Ecto neural progenitor cell (in vitro differentiated cells): ENCODE measurements around the gene TBKBP1.
A peak's percentile ranks its signal among the peaks of the same experiment; 100 is the strongest.

Experiments
- DNase-seq: peaks from one replicate; pipeline ENCODE4 v3.0.0-alpha.2; 2018; ENCODE audit warnings: low spot score

The TBKBP1 gene

DNA sequence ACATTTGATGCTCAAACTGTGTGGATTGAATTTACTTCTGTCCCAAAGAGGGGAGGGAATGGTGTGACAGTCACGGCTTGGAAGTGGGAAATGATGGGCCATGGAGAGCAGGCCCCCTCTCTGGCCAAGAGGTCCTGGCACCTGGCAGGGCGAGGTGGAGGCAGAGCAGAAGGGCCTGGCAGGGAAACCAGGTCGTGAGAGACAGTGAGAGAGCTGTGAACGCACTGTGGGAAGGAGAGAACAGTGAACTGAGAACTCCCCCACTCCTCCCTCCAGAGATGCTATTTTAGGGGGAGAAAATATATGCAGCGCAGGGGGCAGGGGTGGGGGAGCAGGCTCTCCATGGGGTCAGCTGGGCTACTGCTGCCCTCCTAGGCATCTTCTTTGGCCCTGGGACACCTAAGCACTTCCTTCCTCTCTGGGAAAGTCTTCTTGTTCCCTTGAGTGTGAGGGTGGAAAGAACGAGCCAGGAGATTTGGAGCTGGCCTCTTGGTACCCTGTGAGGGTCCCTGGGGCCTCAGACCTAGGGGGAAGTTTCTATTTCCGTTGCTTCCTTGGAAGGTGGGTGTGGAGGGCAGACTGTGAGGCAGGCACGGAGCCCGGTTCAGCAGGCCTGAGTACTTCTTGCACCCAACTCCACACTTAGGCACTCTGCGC, 21.8 kb downstream of the TBKBP1 start:
- no peak for DNase-seq

GRCh38 chr17:47716375-47716774, 22.4 kb downstream of the TBKBP1 start:
- DNase-seq, result no peak

- DNase-seq, result no peak
Observed at GRCh38 chr17:47717261-47717697, 23.3 kb downstream of the TBKBP1 start.

GRCh38 chr17:47717979-47718621, 24.1 kb downstream of the TBKBP1 start:
- DNase-seq, result no peak

DNA sequence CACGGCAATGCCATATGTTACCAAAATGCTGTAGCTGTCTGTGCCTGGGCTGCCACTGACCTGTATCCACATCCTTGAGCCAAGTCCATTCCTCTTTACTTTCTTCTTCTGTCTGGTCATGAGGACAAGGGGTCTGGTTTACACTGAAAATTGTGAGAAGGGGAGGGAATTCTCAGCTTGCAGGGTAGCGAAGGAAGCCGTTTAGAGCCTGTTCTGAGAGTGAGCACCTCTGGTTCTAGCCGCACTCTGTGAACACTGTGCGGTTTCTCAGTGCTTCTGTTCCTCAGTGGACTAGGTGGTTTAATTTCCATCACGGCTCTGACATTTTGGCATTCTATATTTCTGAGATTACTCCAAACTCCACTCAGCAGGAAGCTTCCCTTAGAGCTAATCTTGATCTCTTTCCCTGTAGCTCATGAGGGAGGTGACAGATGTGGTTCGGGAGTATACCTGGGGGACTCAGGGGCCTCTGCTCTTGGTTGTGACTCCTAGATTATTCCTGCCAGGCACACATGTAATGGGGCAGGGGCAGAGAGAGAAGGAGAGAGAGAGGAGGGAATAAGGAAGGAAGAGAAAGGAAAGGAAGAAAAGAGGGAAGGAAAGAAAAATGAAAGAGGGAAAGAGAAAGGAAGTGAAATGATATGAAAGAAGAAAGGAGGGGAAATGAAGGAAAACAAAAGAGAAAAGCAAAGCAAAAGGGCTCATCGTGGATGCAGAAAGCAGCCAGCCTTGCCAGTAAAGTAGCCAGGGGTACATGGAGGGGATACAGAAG, 24.9 kb downstream of the TBKBP1 start:
- no peak for DNase-seq

GRCh38 chr17:47719411-47720152, 25.6 kb downstream of the TBKBP1 start:
- no peak for DNase-seq

- DNase-seq, result no peak
Observed at GRCh38 chr17:47720196-47720595, 26.2 kb downstream of the TBKBP1 start.

GRCh38 chr17:47720754-47721533, 27.0 kb downstream of the TBKBP1 start:
- DNase-seq, result no peak

DNA sequence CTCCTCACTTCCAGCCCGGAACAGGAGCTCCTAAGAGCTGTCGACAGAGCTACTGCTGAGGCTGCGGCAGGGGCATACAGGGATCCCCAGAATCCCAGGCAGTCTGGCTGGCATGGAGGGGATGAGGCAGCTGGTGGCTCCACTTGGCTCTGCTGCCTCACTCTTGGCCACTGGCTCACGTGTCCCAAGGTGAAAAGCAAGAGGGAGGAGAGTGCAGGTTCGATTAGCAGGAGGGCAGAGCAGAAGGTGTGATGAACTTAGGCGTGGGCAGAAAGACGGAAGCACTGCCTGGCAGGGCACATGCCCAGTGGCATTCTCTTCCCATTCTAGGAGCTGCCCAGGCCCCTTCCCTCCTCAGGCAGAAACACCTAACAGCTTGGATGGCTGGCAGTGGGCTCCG, 27.8 kb downstream of the TBKBP1 start:
- DNase-seq, result no peak

- DNase-seq, result no peak
Observed at GRCh38 chr17:47724705-47725104, 30.7 kb downstream of the TBKBP1 start.

DNA sequence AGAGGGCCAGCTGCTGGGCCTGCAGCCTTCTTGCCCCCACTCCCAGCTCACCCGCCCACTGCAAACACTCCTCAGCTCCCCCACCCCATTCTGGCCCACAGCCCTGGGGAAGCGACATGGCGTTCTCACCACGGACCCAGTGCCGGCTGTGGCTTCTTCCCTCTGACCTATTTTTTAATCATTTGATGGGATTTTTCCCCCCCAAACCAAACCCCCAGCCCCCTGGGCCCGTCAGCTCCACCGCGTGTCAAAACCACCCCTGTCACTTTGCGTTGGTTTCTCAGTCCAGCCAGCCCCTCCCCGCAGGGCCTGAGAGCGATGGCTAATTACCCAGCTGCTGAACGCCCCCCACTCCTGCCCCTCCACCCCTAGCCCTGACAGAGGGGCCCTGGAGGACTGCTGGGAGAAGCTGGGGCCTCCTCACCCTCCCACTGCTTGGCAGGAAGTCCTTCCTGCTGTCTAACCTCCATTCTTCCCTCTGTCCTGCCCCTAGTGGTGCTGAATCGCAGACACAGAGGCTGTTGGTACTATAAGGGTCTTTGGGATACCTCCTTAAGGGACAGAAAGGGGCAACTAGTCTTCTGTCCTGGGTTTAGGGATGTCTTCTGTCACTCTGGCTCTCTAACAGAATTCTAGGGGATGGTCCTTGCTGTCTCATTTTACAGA, 31.6 kb downstream of the TBKBP1 start:
- DNase-seq, result no peak

DNA sequence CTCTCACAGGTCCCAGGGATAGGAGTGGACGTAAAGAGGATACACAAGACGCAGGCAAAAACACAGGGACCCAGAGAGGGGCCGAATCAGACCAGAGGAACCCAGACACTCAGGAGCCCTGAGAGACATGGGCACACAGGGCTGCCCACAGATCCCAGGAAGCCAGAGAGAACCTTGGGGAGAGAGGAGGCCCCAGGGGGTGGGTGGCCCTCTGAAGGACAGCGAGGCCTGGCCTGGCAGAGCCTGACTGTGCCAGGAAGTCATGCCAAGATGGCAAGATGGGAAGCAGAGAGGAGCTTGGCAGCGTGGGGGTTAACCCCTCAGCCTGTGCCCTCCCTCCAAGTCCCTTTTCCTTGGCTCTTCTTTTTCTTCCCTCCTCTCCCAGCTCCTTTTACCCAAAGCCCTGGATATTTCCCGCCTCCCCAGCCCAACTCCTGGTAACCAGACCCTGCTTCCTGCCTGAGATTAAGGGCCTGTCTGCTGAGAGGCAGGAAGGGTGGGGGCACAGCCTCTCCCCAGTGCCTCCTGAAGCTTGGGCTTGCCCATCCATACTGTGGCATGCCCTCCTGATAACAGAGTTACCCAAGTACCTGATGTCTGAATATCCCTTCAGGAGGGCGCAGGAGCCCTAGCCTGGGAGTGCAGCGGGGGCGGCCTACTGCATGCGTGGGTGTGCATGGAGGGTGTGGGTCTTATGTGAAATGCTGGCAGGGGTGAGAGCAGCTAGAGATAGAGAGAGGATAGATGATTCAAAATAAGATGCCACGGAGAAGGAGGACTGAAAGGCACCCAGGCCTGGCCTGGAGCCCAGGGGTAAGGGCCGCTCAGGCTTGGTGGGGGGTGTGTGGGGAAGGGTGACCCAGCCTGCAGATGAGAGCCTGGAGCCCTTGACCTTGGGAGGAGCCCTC, 33.1 kb downstream of the TBKBP1 start:
- DNase-seq, result no peak

GRCh38 chr17:47727704-47728036, 33.7 kb downstream of the TBKBP1 start:
- DNase-seq, result no peak

DNA sequence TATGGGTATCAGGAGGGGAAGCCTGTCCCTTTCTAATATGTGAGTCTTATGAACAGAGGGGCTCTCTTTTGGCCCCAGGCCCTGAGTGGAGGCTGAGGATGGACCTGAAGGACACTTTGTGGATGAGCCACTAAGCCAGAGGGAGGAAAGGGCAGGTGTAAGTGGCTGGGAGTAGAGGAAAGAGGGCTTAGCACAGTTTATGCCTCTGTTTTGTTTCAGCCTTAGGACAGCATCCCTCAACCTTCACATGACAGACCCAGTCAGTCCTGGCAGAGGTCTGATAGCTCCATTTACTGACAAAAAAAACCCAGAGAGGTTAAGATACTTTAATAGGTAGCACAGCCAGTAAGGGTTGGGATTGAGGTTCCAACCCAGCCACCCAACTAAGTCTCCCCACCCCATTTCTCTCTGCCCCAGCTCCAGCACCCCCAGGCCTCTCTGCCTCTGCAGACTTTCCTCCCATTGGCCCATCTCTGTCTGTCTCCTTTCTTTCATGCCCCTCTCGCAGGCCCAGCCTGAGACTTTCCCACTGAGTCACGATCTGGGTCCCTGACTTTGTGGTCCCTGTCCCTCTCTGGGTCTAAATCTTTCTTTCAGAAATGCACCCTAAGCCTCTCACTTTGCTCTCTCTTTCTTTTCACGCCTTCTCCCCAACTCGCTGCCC, 34.4 kb downstream of the TBKBP1 start:
- DNase-seq, result no peak

- no peak for DNase-seq
Observed at GRCh38 chr17:47729476-47729875, 35.5 kb downstream of the TBKBP1 start.

- DNase-seq, result no peak
Observed at GRCh38 chr17:47730681-47731080, 36.7 kb downstream of the TBKBP1 start.

DNA sequence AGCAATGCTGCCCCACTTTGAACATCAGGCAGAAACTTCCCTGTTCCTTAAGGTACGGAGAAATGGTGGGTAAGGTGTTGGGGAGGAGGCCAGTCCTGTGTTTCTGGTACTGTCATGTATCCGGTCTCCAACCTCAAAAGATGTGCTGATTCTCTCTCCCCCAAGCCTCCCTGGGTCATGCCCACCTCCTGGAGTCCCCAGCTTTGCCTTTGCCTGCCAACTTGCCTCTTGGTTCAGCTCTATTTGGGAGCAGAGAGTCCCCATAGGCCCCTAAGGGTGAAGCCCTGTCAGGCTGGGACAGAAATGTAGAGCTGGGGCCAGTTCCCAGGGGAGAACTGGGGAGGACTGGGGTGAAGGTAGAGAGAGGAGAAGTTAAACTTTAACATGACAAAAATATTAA, 37.4 kb downstream of the TBKBP1 start:
- no peak for DNase-seq

- DNase-seq, result peak; percentile 55
Observed at GRCh38 chr17:47732399-47733046, 38.6 kb downstream of the TBKBP1 start.

DNA sequence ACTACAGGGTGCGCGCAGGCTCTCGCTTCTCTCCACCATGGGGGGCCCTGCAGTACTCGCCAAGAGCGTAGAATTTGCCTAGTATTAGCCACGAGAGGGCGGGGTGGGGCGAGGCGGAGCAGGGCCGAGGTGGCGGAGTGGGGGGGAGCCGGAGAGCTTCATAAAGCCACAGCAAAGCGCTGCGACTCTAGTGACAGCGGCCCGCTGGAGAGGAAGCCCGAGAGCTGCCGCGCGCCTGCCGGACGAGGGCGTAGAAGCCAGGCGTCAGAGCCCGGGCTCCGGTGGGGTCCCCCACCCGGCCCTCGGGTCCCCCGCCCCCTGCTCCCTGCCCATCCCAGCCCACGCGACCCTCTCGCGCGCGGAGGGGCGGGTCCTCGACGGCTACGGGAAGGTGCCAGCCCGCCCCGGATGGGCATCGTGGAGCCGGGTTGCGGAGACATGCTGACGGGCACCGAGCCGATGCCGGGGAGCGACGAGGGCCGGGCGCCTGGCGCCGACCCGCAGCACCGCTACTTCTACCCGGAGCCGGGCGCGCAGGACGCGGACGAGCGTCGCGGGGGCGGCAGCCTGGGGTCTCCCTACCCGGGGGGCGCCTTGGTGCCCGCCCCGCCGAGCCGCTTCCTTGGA, 39.2 kb downstream of the TBKBP1 start, which contains the start of gene TBX21:
TBX21 (plus strand) TSS at position 190 of the 627 bp plus-strand sequence; CDS start at position 409, 219 bp downstream.
- DNase-seq, result peak; percentile 93
